ENCODE measurements around the gene PCK1.

PCK1 gene

GRCh38 chr20:57577679-57578475 is 17.0 kb downstream of the PCK1 start:
- DNase-seq, result no peak

- no peak for DNase-seq
Measured at GRCh38 chr20:57578476-57579165, 17.7 kb downstream of the PCK1 start.

- no peak for DNase-seq
Measured at GRCh38 chr20:57579331-57579897, 18.5 kb downstream of the PCK1 start.

GRCh38 chr20:57579898-57580447 is 19.1 kb downstream of the PCK1 start:
- no peak for DNase-seq

GRCh38 chr20:57580478-57581201 is 19.7 kb downstream of the PCK1 start:
- no peak for DNase-seq

- DNase-seq, result peak; percentile 84 to 91
Measured at GRCh38 chr20:57581202-57582028, 20.5 kb downstream of the PCK1 start.

GRCh38 chr20:57582029-57582378 is 21.1 kb downstream of the PCK1 start:
- DNase-seq, result no peak

- no peak for DNase-seq
Measured at GRCh38 chr20:57582432-57583288, 21.8 kb downstream of the PCK1 start.

- no peak for DNase-seq
Measured at GRCh38 chr20:57583289-57584257, 22.7 kb downstream of the PCK1 start.

- DNase-seq, result no peak
Measured at GRCh38 chr20:57584768-57585461, 24.0 kb downstream of the PCK1 start.

GRCh38 chr20:57585466-57586213 is 24.7 kb downstream of the PCK1 start:
- no peak for DNase-seq

- DNase-seq, result no peak
Measured at GRCh38 chr20:57586370-57586793, 25.5 kb downstream of the PCK1 start.

GRCh38 chr20:57586943-57587277 is 26.0 kb downstream of the PCK1 start:
- DNase-seq, result no peak

GRCh38 chr20:57587278-57587988 is 26.5 kb downstream of the PCK1 start:
- DNase-seq, result no peak

GRCh38 chr20:57587989-57588377 is 27.1 kb downstream of the PCK1 start:
- no peak for DNase-seq

- no peak for DNase-seq
Measured at GRCh38 chr20:57588596-57588995, 27.7 kb downstream of the PCK1 start.

- DNase-seq, result no peak
Measured at GRCh38 chr20:57589123-57589727, 28.3 kb downstream of the PCK1 start.
